Endometrium (tissue), 2 donors: Measurements from ENCODE around the gene FARS2.
"Not testable (repeated sequence)": the region's sequence is repeated elsewhere in the genome, so short reads cannot be mapped to it uniquely, and the experiment has no call there.

Source experiments
- FAIRE-seq: peaks from 2 replicates; lab custom pipeline; 2012; peaks lifted over from hg19 to GRCh38; lab: Jason Lieb, UNC
- donor health status: control.
- donor health status: control.

The FARS2 gene

GRCh38 chr6:5698318-5698717, 437.0 kb downstream of the FARS2 start:
- FAIRE-seq = no peak

DNA sequence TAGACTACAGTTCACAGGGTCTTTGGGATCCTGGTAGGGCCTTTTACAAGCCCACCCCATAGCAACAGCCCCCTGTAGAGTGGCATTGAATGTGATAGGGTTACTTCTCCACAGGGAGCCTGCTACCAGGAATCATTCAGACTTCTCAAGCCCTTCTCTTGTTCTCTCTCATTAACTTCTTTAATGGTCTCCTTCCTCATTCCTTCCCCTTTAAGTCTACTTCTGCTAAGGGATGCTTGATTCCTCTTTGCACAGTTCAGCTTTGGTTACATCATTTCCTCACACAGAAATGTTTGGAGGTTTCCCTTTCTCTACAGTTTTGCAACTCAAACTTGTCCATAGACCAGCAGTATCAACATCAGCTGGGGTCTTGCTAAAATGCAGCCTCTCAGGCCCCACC, 437.8 kb downstream of the FARS2 start:
- FAIRE-seq = not testable (repeated sequence)

GRCh38 chr6:5701174-5701573, 439.9 kb downstream of the FARS2 start:
- FAIRE-seq = no peak

GRCh38 chr6:5704708-5705107, 443.4 kb downstream of the FARS2 start:
- no peak for FAIRE-seq

DNA sequence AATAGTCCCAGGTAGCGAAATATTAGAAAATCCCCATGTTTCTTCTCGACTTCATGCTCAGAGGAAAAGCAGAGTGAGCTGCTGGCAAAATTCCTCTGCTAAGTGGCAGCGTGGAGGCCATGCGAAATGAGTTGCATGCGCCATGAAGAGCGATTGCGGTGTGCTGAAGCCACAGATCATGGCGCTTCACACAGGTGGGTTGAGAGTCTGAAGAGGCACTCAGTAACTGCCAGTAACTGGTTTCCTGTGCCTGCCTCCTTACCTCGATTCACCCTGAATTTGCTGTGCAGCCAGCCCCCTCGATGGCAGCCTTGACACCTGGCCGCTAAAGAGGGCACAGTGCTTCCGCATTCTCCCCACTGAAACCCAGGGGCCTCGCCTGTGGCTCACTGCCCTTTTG, 443.9 kb downstream of the FARS2 start:
- no peak for FAIRE-seq

GRCh38 chr6:5706124-5707033, 445.1 kb downstream of the FARS2 start:
- no peak for FAIRE-seq

DNA sequence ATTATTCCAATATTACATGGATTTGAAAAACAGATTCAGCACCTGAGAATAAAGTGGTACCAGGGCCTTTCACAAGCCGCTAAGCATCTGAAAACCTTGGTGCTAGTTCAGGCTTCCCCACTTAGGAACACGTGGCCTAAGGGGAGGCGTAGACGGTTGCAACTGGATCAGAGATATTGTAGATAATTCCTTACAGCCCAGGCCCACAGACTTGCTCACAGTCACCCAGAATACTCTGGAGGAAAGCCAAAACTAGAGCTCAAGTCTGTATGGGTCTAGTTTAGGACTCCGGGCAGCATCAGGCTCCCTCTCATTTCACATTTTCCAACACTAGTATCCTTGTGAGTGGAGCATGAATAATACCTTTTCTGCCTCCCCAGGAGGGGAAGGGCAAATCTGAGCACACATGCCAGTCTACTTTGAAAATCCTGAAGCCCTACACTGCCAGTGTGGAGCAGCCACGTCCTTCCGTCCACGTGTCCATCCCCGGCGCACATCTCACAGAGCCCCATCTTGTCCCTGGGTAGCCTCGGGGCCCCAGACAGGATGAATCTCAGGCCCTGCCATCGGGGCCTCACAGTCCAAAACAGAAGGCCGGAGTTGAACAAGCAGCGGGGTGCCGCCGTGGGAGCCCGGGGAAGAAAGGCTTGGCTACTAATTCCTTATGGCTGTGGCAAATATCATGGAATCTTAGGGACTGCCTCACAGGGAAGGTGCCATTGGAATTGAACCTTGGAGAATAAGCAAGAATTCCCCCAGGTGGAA, 446.1 kb downstream of the FARS2 start:
- FAIRE-seq = no peak

- no peak for FAIRE-seq
Observed at GRCh38 chr6:5710516-5710915, 449.2 kb downstream of the FARS2 start.

DNA sequence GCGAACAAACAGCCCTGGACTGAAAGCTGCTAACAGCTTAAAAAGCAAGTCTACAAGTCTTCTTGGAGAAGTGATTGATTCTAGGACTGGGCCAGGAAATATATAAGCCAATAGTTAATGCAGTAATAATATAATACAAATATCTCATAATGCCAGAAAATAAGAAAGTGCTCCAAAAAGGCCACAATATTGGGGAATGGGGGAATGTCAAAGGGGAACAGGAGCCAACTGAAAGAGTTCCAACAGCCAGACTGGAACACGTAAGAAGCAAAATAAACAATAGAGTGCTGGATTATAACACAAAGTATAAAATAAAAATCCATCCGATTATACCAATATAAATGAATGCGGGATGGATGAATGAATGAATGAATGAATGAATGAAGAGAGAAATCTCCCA, 449.6 kb downstream of the FARS2 start:
- no peak for FAIRE-seq

GRCh38 chr6:5712349-5713215, 451.3 kb downstream of the FARS2 start:
- FAIRE-seq = no peak

DNA sequence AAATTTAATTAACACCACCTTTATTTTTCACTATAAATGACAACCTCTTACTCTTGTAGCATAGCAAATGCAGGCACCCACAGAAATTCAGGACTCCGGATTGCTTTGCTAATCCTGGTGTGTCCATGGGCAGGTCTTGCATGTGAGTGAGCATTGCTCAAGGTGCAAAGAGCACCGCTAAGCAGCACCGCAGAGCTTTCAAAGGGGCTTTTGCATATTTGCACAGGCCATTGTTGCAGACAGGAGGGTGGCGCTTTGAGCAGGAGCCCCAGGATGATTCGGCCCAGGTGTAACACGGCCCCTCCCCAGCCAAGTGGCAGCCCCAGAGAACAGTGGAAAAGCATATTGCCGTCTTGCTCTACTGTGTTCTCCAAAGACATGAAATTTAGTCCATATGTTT, 452.2 kb downstream of the FARS2 start:
- FAIRE-seq = no peak

DNA sequence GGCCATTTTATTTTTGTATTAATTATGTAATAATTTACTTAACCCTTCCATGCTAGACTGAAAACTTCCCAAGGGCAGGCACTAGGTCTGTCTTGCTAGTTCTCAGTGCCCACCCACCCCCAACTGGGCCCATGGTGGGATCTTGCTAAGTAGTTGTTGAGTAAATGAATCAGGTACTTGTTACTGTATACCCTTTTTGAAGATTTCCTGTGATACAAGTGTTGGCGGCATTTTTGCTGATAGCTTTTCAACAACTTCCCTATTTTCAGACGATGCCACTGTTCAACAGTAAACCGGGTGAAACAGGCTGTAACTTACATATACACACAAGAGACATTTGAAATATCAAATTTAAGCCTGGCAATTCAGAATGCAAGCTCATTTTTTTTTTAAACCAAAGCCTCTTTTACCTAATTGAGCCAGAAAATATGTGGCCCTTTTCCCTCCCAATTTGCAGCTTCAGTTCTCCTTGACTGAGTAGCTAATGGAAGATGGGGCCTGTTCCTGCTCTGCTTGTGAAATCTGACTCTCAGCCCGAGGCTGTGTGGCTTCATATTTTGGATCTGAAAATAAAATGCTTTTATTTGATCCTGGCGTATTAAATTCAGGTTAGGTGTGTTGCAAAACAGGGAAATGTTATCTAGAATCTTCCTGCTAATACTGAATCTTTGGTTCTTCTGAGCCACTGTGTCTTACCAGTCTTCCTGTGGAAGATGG, 457.1 kb downstream of the FARS2 start:
- no peak for FAIRE-seq

DNA sequence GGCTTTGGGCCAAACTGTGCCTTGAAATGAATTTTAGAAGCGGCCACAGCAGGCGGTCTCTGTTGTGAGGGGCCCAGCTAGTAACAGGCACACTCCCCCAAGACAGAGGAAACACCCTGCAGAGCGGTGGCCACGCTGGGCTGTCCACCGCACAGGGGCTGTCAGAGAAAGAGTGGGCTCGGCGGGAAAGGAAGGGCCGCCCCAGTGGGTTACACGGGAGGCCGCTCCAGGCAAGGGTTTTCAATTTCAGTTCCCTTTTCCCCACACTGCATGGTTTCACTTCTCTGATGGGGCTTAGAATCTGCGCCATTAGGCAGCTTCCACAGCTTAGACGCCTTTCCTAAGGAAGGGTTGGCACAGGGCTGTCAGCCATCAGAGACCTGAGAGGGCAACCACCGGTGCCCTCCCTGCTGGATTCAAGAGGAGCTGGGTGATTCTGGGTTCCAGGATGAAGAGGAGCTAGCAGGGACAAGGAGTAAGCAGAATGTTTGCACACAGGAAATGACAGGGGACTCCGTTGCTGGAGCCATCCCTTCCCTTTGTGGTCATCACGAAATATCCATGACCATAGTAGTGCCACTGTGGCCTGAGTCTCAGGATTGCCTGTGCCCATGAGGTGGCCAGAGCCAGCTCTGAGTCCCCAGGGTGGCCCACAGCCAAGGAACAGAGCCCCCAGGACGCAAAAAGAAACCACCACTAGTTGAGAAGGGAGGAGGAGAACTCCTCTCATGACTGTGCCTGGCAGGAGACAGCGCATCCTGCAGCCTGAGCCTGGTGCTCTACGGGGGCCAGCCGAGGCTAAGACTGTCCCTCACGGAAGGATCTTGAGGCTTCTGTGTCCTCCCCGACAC, 462.8 kb downstream of the FARS2 start:
- no peak for FAIRE-seq

GRCh38 chr6:5724911-5725310, 463.6 kb downstream of the FARS2 start:
- FAIRE-seq = no peak

DNA sequence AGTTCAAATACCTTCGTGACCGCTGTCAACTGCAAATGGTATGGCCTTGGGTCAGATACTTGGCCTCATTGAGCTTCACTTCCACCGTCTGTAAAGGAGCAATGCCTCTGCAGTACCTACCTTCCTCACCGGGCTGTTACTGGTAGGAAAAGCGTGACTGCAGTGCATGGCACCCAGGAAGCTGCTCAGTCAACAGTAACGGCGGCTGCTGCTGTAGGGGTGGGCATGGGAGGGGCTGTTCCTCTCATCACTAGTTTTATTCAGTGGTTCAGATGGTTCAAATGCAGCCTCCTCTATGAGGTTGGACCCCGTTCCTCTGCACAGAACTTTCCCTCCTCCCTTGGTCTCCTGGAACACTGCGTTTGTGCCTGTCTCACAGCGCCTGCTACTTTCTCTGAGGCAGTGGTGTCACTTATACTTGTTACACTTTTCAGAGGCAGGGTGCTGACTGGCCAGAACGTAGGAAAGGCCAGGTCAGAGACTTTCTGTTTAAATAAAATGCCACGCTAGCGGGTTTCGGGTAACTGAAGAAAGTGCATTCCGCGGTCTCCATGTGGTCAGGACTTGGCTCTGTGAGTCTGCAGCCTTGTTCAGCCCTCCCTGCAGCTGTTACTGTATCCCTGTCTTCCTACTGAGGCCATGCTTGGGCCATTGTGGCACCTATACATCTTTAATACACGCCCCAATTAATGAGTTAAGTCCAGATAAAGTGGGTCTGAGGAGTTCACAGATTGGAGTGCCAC, 465.8 kb downstream of the FARS2 start:
- no peak for FAIRE-seq

DNA sequence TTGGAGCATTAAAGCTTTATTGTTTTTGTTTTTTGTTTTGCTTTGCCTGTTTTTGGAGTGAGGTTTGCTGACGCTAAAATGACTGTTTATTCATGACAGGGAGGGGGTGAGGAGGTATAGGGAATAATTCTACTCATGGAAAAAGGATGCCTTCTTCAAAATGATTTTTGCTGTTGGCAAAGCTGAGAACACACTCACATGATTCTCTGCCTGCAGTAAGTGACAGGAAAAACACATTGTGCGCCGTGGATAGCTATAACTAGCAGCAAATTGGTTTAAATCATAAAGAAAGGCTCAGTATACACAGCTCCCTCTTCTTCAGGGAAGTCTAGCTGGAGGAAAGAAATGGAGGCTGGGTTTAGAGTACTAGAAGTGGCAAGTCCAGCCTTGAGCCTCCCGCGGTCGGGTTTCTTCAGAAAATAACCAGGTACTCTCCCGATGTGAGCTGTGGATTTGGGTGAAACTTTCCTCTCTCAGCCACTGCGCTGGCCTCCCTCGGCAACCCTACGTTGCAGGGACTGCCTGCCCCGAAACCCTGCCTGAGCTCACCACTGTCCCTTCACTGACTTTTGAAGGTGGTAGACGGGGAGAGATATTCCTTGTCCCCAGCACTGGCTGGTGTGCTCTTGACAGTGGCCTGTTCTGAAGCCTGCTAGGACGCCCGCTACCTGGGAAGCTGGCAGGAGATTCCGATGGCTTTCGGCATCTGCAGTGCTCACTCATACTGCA, 467.2 kb downstream of the FARS2 start:
- FAIRE-seq = no peak

DNA sequence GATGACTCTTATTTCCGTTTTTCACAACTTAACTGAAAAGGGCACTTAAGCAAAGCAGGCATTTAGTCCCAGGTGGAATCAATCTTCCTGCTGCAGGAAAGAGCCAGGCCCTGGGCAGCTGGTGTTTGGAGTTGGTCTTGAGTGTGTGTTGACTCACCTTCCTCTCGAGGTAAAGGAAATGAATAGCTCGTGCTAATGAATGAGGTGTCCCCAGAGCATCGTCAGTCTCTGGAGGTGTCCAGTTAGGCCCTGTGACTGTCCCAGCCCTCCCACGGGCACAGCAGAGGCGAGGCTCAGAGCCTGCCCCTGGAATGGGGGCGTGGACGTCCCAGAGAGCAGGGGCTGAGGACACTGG, 467.7 kb downstream of the FARS2 start:
- FAIRE-seq = no peak

DNA sequence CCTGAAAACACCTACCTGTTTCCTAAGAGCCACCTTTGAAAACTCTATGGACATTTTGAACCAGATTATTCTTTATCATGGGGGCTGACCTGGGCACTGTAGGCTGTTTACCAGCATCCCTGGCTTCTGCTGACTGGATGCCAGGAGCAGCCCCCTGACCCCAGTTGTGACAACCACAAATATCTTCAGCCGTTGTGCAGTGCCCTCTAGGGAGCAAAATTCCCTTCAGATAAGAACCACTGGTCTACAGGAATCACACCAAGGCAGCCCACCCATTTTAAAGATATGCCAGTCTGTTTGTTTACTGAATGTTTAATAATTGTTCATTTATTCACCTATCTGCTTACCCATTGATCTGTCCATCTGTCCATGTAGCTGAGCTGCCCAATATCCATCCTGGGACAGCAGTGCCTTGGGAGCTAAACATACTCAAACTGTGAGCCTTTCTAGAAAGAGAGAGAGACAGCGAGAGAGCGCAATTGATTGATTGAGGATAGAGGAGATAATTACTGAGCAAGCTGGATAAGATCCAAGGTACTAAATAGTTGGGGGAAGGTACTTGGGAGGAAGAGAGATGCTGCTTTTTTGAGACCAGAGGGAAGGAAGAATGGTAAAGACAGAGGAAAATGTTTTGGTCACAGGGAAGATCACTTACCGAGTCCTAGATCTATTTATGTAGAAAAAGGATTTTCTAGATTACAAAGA, 468.7 kb downstream of the FARS2 start:
- no peak for FAIRE-seq
